ENCODE measurements around the gene BORCS5.

- TF ChIP-seq CTCF (IDR thresholded peaks at IDR 0.05), result no peak
- TF ChIP-seq POLR2A (IDR thresholded peaks at IDR 0.05), result no peak
- no peak for TF ChIP-seq POLR2AphosphoS5 (IDR thresholded peaks at IDR 0.05; ENCODE audit: insufficient read depth in 1 of 2, low read depth in 1 of 2)
Observed at GRCh38 chr12:12511021-12511783, 154.3 kb downstream of the BORCS5 start.
